Mesothelial cell of epicardium (in vitro differentiated cells): Measurements from ENCODE around the gene PPM1B. TPM values are rescaled to one million over a fixed set of nuclear protein-coding genes. Genes with fewer than 3 reads are reported as not detected.
A peak's percentile ranks its signal among the peaks of the same experiment; 100 is the strongest.
"Not testable (repeated sequence)": the region's sequence is repeated elsewhere in the genome, so short reads cannot be mapped to it uniquely, and the experiment has no call there.

Source experiments
- DNase-seq, 2 experiments: peaks; one replicate each; pipeline ENCODE4 v3.0.0; 2021; ENCODE audit warnings: low spot score in 2 of 2; ENCODE audit not compliant: unreplicated experiment in 2 of 2
- H3K27ac Mint-ChIP-seq: 2 replicates; pipeline ENCODE4 v1.8.0; 2021; ENCODE audit warnings: mixed read lengths
- H3K27me3 Mint-ChIP-seq: 2 replicates; pipeline ENCODE4 v1.8.0; 2021; ENCODE audit warnings: low read depth, mixed read lengths
- H3K36me3 Mint-ChIP-seq: 2 replicates; pipeline ENCODE4 v1.8.0; 2021; ENCODE audit warnings: mixed read lengths
- H3K4me1 Mint-ChIP-seq: 2 replicates; pipeline ENCODE4 v1.8.0; 2021; ENCODE audit warnings: mixed read lengths
- H3K4me3 Mint-ChIP-seq: 2 replicates; pipeline ENCODE4 v1.8.0; 2021; ENCODE audit warnings: mild to moderate bottlenecking, moderate library complexity, mixed read lengths
- H3K9me3 Mint-ChIP-seq: 2 replicates; pipeline ENCODE4 v1.8.0; 2021; ENCODE audit warnings: mixed read lengths
- CTCF ChIP-seq: fragments of 200-600 bp; sonication (generic); IDR thresholded peaks from one replicate; pipeline ENCODE4 v1.5.0; 2021; ENCODE audit warnings: antibody characterized with exemption; ENCODE audit not compliant: unreplicated experiment
- total RNA-seq: library from RNA; stranded (reverse); gene quantifications from 3 replicates; pipeline ENCODE4 v1.2.1, GENCODE V29; 2021

Gene PPM1B
- total RNA-seq, 1 donor from 2014 or later, result 36.4 TPM

- peaks cover 2% of the 10 kb centered on the region for H3K36me3 Mint-ChIP-seq
- H3K9me3 Mint-ChIP-seq, result peaks cover 23% of the 10 kb centered on the region
- TF ChIP-seq CTCF, result no peak
- H3K4me1 Mint-ChIP-seq, result peaks cover 20% of the 10 kb centered on the region
- H3K4me3 Mint-ChIP-seq, result peak overlapping the region; percentile 96
- no peaks in the 10 kb centered on the region for H3K27me3 Mint-ChIP-seq
- H3K27ac Mint-ChIP-seq, result peak overlapping the region; percentile 99
- DNase-seq, result peak; percentile 95 to 98
These were observed 581 bp upstream of the PPM1B start for GRCh38 chr2:44167908-44168680.

GRCh38 chr2:44169155-44169898 is 652 bp downstream of the PPM1B start:
- Mint-ChIP-seq H3K27ac (peak overlapping the region; percentile 99), H3K27me3 (no peaks in the 10 kb centered on the region), H3K4me3 (peak overlapping the region; percentile 96), H3K36me3 (peaks cover 2% of the 10 kb centered on the region), H3K4me1 (peaks cover 20% of the 10 kb centered on the region), H3K9me3 (peaks cover 23% of the 10 kb centered on the region)
- TF ChIP-seq CTCF, result no peak
- peak in 1 of 2 experiments; percentile 63 for DNase-seq

GRCh38 chr2:44170311-44170717 is 1.6 kb downstream of the PPM1B start:
- peaks cover 2% of the 10 kb centered on the region for H3K36me3 Mint-ChIP-seq
- DNase-seq, result no peak
- TF ChIP-seq CTCF, result no peak
- H3K27ac Mint-ChIP-seq, result peak overlapping the region; percentile 98
- no peaks in the 10 kb centered on the region for H3K27me3 Mint-ChIP-seq
- H3K4me3 Mint-ChIP-seq, result peak overlapping the region; percentile 96
- H3K9me3 Mint-ChIP-seq, result peaks cover 18% of the 10 kb centered on the region
- peaks cover 20% of the 10 kb centered on the region for H3K4me1 Mint-ChIP-seq

- H3K27ac Mint-ChIP-seq, result peak overlapping the region; percentile 86
- peaks cover 20% of the 10 kb centered on the region for H3K4me1 Mint-ChIP-seq
- no peaks in the 10 kb centered on the region for H3K27me3 Mint-ChIP-seq
- H3K4me3 Mint-ChIP-seq, result peak overlapping the region; percentile 62
- H3K9me3 Mint-ChIP-seq, result peaks cover 15% of the 10 kb centered on the region
- DNase-seq, result no peak
- H3K36me3 Mint-ChIP-seq, result peaks cover 2% of the 10 kb centered on the region
- no peak for TF ChIP-seq CTCF
These were observed 2.3 kb downstream of the PPM1B start for GRCh38 chr2:44171018-44171417.

GRCh38 chr2:44171442-44171841 is 2.8 kb downstream of the PPM1B start:
- Mint-ChIP-seq H3K4me3 (peak overlapping the region; percentile 62), H3K9me3 (peaks cover 12% of the 10 kb centered on the region), H3K27ac (peak overlapping the region; percentile 86), H3K4me1 (peaks cover 20% of the 10 kb centered on the region)
- not testable (repeated sequence) for H3K27me3 Mint-ChIP-seq, DNase-seq, H3K36me3 Mint-ChIP-seq

- H3K27me3 Mint-ChIP-seq, result no peaks in the 10 kb centered on the region
- H3K4me1 Mint-ChIP-seq, result peaks cover 18% of the 10 kb centered on the region
- H3K4me3 Mint-ChIP-seq, result no peak overlapping the region
- no peak overlapping the region for H3K27ac Mint-ChIP-seq
- no peaks in the 10 kb centered on the region for H3K36me3 Mint-ChIP-seq
- peaks cover 2% of the 10 kb centered on the region for H3K9me3 Mint-ChIP-seq
- TF ChIP-seq CTCF, result no peak
- no peak for DNase-seq
These were observed 3.9 kb downstream of the PPM1B start for GRCh38 chr2:44172576-44172975.
